Activated CD8-positive, alpha-beta T cell treated with anti-CD3 and anti-CD28 coated beads for 36 hours (primary cell): ENCODE results near the gene DTX3. TPM values are rescaled to one million over a fixed set of nuclear protein-coding genes. Genes with fewer than 3 reads are reported as not detected.
A peak's percentile ranks its signal among the peaks of the same experiment; 100 is the strongest.

Experiments
- ATAC-seq: fragments of 200-7000 bp; cut with Tn5 transposase; one replicate; pipeline ENCODE4 v1.10.0; 2021; ENCODE audit warnings: mild to moderate bottlenecking, moderate library complexity
- CTCF ChIA-PET: fragments of 350-600 bp; sonication (Branson Sonifier 250); formaldehyde crosslinking; loops from one replicate; lab custom pipeline; 2021; ENCODE audit warnings: antibody characterized with exemption; lab: Charles Lee
- POLR2A ChIA-PET: fragments of 350-600 bp; sonication (Branson Sonifier 250); formaldehyde crosslinking; loops from one replicate; lab custom pipeline; 2021; ENCODE audit warnings: antibody characterized with exemption; lab: Charles Lee
- DNase-seq: peaks from one replicate; pipeline ENCODE4 v3.0.0-alpha.2; 2020
- H3K27ac Mint-ChIP-seq: one replicate; pipeline ENCODE4 v1.8.0; 2021; ENCODE audit warnings: mild to moderate bottlenecking, mixed read lengths
- H3K27me3 Mint-ChIP-seq: one replicate; pipeline ENCODE4 v1.8.0; 2021; ENCODE audit warnings: mixed read lengths
- H3K36me3 Mint-ChIP-seq: one replicate; pipeline ENCODE4 v1.8.0; 2021; ENCODE audit warnings: low read depth, mixed read lengths
- H3K4me1 Mint-ChIP-seq: one replicate; pipeline ENCODE4 v1.8.0; 2021; ENCODE audit warnings: low read depth, mixed read lengths
- H3K4me3 Mint-ChIP-seq: one replicate; pipeline ENCODE4 v1.8.0; 2021; ENCODE audit warnings: mild to moderate bottlenecking, moderate library complexity, mixed read lengths
- H3K9me3 Mint-ChIP-seq: one replicate; pipeline ENCODE4 v1.8.0; 2021; ENCODE audit warnings: mixed read lengths
- intact Hi-C: fragments of 100-400 bp; cut with micrococcal nuclease; formaldehyde crosslinking; loops from one replicate; pipeline ENCODE4 v1.10.0; 2022
- total RNA-seq, 2 experiments: library from RNA; stranded (reverse); gene quantifications; one replicate each; pipeline ENCODE4 v1.2.3, GENCODE V29; 2021
- TF ChIP-seq, protein P1 (sequence below): fragments of 200-600 bp; IDR thresholded peaks from one replicate; pipeline ENCODE4 v1.8.0; 2022; ENCODE audit warnings: antibody characterized with exemption, mild to moderate bottlenecking

Gene DTX3
- total RNA-seq, 2 experiments from 2014 or later: 13.7 to 15.1 TPM

DNA sequence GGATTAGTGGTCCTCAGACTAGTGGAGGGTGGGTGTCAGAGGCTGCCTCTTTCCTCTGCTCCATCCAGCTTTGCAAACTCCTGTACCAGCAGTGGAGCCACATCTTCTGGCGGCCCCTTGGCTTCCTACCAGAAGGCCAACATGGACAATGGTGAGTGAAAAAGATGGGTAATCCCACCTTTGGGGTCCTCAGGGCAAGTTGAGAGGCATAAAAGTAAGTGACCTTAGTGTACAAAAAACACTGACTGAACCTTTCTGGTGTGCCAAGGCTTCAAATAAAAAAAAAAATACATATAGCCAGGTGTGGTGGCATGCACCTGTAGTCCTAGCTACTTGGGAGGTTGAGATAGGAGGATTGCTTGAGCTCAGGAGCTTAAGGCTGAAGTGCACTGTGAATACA is 22.8 kb upstream of the DTX3 start:
- Mint-ChIP-seq H3K9me3 (no peaks in the 10 kb centered on the region), H3K27ac (no peak overlapping the region), H3K36me3 (no peaks in the 10 kb centered on the region), H3K4me1 (no peaks in the 10 kb centered on the region), H3K4me3 (no peak overlapping the region), H3K27me3 (no peaks in the 10 kb centered on the region)
- DNase-seq (no peak), ATAC-seq (no peak)
- intact Hi-C loops: loop anchor here (2.0 to 5.0 kb wide), 3 partner anchors 41 to 161 kb away; partner anchors contain the start of gene OS9
- ChIA-PET POLR2A (no interaction called here), CTCF (interaction anchor here (0.9 to 7.0 kb wide), 11 partner anchors 10 to 160 kb away, joined by 3 to 124 read pairs (median 19); partner anchors contain the start of genes ARHGEF25, B4GALNT1 and PIP4K2C)
- TF ChIP-seq, protein P1, sequence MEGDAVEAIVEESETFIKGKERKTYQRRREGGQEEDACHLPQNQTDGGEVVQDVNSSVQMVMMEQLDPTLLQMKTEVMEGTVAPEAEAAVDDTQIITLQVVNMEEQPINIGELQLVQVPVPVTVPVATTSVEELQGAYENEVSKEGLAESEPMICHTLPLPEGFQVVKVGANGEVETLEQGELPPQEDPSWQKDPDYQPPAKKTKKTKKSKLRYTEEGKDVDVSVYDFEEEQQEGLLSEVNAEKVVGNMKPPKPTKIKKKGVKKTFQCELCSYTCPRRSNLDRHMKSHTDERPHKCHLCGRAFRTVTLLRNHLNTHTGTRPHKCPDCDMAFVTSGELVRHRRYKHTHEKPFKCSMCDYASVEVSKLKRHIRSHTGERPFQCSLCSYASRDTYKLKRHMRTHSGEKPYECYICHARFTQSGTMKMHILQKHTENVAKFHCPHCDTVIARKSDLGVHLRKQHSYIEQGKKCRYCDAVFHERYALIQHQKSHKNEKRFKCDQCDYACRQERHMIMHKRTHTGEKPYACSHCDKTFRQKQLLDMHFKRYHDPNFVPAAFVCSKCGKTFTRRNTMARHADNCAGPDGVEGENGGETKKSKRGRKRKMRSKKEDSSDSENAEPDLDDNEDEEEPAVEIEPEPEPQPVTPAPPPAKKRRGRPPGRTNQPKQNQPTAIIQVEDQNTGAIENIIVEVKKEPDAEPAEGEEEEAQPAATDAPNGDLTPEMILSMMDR: no peak

DNA sequence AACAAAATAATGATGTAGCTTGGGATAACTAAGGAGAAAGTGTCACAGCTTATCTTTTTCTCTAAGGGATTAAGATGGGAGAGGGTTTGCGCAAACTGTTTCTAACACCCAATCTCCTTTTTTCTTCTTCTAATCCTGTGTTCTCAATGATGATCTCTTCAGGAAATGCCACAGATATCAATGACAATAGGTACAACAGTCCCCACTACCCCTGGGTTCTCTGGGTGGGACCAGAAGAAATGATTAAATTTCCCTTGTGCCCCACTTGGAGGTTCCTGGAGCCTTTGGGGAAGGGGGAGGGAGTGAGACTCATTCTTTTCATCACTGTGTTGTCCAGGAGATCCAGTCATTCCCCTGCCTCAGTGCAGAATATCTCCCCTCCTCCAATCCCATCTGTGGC is 22.2 kb upstream of the DTX3 start:
- TF ChIP-seq, protein P1: no peak
- no peak overlapping the region for H3K4me3 Mint-ChIP-seq
- ChIA-PET POLR2A (interaction anchor here (1.5 to 2.0 kb wide), 2 partner anchors 23 to 40 kb away, joined by 4 to 6 read pairs; partner anchors contain the start of gene DTX3), CTCF (interaction anchor here (0.8 to 7.0 kb wide), 24 partner anchors 8 to 162 kb away, joined by 3 to 124 read pairs (median 10); partner anchors contain the start of genes ARHGEF25, B4GALNT1, OS9 and PIP4K2C)
- no peak for ATAC-seq
- H3K27ac Mint-ChIP-seq: no peak overlapping the region
- no peaks in the 10 kb centered on the region for H3K9me3 Mint-ChIP-seq
- H3K4me1 Mint-ChIP-seq: no peaks in the 10 kb centered on the region
- intact Hi-C loops: loop anchor here (2.0 to 5.0 kb wide), 3 partner anchors 40 to 160 kb away; partner anchors contain the start of gene OS9
- no peak for DNase-seq
- H3K36me3 Mint-ChIP-seq: no peaks in the 10 kb centered on the region
- H3K27me3 Mint-ChIP-seq: no peaks in the 10 kb centered on the region

DNA sequence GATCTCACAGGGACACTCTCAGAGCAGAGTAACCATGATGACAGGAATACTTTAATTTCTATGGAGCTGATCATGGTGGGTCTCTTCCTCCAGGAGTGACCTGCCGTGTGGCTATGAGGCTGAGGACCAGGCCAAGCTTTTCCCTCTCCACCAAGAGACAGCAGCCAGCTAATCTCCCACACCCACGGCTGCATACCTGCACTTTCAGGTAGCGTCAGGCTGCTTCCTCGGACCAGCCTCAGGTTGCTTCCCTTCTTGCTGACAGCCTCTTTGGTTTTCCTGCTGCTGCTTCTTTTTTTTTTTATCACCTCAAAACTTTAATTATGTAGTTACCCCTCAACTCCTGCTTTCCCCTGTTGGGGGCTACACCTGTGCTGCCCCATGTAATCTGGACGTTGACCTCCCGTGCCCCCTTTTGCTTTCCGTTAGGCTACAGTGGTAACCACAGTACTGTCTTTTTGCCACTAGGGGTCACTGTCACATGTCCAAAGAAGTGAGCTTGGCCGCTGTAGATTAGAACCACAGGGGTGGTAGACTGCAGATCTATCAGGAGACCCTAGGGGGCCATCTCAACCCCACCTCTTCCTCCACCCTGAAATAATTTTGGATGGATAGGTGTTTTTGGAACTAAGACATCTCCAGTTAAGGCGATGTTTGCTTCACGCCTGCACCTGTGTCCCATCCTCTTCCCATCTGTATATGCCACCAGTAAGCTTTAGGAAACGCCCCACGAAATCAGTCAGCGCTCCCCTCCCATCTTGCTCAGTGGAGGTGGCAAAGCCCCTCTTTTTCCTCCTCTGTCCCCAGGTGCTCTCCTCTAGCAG is 21.4 kb upstream of the DTX3 start:
- Mint-ChIP-seq H3K4me1 (no peaks in the 10 kb centered on the region), H3K9me3 (no peaks in the 10 kb centered on the region), H3K4me3 (no peak overlapping the region), H3K36me3 (no peaks in the 10 kb centered on the region), H3K27me3 (no peaks in the 10 kb centered on the region), H3K27ac (no peak overlapping the region)
- intact Hi-C loops: loop anchor here (2.0 to 5.0 kb wide), 3 partner anchors 40 to 160 kb away; partner anchors contain the start of gene OS9
- DNase-seq (peak; percentile 83), ATAC-seq (peak; percentile 100)
- POLR2A ChIA-PET: interaction anchor here (0.6 to 2.0 kb wide), 6 partner anchors 22 to 147 kb away, joined by 3 to 6 read pairs (median 4); partner anchors contain the start of gene DTX3
- CTCF ChIA-PET: interaction anchor here (0.6 to 7.0 kb wide), 46 partner anchors 8 to 173 kb away, joined by 3 to 124 read pairs (median 5); partner anchors contain the start of genes ARHGEF25, B4GALNT1, DCTN2 and OS9
- TF ChIP-seq, protein P1: peak; percentile 96

DNA sequence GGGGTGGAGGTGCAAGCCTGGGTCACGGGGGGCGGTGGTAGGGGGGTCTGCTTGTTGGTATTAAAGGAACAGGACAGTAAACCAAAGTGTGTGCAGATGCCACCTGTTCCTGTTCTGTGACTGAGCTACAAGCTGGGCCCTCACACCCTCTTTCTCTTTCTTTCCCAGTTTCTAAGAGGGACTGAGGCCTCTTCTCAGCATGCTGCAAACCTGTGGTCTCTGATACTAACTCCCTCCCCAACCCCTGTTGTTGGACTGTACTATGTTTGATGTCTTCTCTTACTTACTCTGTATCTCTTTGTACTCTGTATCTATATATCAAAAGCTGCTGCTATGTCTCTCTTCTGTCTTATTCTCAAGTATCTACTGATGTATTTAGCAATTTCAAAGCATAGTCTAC is 20.6 kb upstream of the DTX3 start:
- TF ChIP-seq, protein P1: no peak
- Mint-ChIP-seq H3K27ac (no peak overlapping the region), H3K9me3 (no peaks in the 10 kb centered on the region), H3K27me3 (no peaks in the 10 kb centered on the region), H3K4me3 (no peak overlapping the region), H3K4me1 (no peaks in the 10 kb centered on the region), H3K36me3 (no peaks in the 10 kb centered on the region)
- intact Hi-C loops: loop anchor here (5.0 kb wide), 1 partner anchor 108 kb away; the partner anchor contains the start of gene OS9
- DNase-seq: no peak
- ChIA-PET POLR2A (interaction anchor here (1.0 to 2.0 kb wide), 4 partner anchors 21 to 41 kb away, joined by 3 to 6 read pairs (median 4); partner anchors contain the start of gene DTX3), CTCF (interaction anchor here (0.8 to 7.0 kb wide), 37 partner anchors 8 to 173 kb away, joined by 3 to 124 read pairs (median 6); partner anchors contain the start of genes ARHGEF25, B4GALNT1, DCTN2 and OS9)
- ATAC-seq: no peak
